Superior temporal gyrus (tissue), 1 donor: Measurements from ENCODE around the gene CCNO.

ENCODE experiments used
- DNase-seq: peaks from one replicate; pipeline ENCODE4 v3.0.0-alpha.2; 2016; ENCODE audit errors: extremely low spot score

Gene CCNO, protein sequence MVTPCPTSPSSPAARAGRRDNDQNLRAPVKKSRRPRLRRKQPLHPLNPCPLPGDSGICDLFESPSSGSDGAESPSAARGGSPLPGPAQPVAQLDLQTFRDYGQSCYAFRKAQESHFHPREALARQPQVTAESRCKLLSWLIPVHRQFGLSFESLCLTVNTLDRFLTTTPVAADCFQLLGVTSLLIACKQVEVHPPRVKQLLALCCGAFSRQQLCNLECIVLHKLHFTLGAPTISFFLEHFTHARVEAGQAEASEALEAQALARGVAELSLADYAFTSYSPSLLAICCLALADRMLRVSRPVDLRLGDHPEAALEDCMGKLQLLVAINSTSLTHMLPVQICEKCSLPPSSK

DNA sequence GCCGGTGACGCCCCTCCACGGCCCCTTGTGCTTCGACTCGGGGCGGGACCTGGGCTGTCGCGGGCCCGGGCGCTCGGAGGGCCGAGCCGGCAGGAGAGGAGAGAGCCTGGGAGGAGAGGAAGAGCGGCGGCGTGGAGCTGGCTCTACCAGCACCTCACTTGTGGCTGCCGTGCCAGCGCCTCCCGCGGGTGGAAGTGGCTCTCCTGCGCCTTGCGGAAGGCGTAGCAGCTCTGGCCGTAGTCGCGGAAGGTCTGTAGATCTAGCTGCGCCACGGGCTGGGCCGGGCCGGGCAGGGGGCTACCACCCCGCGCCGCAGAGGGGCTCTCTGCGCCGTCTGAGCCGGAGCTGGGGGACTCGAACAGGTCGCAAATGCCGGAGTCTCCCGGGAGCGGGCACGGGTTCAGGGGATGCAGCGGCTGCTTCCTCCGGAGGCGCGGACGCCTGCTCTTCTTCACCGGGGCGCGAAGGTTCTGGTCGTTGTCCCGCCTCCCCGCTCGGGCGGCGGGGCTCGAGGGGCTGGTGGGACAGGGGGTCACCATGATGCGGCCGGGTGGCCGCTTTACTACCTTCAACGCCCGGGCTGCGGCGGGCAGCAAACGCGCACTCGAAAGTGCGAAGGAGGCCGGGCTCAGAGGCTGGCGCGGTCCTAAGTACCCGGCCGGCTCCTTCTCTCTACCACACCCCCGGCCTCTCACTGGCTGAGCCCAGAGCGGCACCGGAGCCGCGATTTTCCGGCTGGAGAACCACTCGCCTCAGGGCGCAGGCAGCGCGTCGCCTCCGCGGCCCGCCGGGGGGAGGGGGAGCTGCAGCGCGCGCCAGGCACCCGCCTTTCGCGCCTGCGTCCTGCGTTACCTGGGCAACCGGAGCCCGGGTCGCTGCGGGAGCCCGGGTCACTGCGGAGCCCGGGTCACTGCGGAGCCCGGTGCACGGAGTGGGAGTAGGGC lies at the start of gene CCNO:
CCNO (minus strand) TSS at position 624 of the 944 bp plus-strand sequence; CDS start at position 539, 85 bp downstream.
- peak; percentile 39 for DNase-seq

DNA sequence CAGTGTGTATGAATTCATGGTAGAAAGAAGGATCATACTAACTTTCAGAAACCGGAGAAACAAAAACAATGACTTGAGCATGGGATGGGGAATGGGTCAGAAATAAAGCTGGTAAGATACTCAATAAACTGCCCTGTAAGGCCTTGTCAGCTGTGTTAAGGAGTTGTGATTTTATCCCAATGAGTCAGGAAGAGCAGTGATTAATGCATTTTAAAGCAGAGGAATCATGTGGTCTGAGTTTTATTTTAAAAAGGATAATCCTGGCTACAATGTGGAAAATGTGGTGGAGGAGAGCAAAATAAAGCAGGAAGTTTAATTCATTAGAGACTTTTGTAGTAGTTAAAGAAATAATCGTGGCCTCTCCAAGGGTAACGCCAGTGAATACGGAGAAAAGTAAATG lies 45.4 kb upstream of the CCNO start:
- no peak for DNase-seq

DNA sequence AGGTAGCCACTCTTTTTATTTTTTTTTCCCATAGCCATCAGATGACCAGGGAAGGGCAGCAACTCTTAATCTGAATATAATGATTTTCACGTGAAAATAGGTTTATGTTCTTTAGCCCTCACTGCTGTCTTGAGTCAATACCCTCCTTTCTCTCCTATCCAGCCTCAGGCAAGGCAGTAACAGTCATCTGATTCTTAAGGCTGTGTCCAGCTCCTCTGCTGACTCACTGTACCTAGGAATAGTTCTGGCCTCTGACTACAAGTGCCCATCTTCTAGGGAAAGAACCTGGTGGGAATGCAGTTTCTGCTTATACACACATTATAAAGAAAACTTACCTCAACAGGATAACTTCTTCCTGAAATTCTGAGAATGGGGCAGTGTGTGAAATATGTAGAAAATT lies 43.4 kb upstream of the CCNO start:
- no peak for DNase-seq

DNA sequence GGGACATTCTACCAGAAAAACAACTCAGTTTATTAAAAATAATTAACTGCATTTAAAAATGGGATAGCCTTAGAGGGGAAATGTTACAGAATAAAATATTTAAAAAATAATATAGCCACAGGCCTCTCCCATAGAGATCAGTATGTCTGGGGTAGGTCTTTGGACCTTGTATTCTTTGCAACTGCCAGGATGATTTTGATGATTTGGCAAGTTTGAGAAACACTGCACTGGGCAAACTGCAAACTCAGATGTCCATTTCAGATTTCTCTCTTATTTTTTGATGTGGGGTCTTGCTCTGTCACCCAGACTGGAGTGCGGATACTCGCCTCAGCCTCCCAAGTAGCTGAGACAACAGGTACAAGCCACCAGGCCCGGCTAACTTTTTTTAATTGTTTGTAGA lies 24.9 kb upstream of the CCNO start:
- no peak for DNase-seq

DNA sequence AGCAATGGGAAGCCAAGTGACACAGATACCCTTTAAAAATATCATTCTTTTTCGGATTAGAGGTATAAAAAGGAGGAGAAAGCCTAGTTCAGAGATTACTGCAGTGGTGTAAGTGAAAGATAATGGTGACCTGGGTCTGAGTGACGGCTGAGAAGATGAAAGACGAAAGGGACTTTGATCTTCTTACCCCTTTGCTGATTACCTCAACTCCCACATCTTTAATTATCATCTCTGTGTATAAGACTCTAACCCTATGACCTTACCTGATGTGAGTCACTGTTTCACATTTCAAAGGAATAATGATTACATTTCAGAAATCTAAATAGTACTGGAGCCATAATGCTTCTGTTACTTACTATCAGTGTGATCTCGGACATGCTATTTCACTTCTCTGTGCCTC lies 21.4 kb upstream of the CCNO start:
- DNase-seq: no peak

DNA sequence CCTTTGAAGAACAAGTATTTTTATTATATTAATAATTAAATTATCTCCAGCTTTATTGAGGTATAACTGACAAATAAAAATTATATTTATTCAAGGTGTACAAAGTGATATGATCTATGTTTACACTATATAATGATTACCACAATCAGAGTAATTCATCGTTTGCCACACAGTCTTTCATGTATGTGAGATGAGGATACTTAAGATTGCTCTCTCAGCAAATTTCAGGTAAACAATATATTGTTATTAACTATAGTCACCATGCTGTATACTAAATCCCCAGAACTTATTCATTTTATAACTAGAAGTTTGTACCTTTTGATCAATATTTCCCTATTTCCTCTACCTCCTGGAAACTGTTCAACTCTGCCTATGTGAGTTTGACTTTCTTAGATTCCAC lies 16.7 kb upstream of the CCNO start:
- no peak for DNase-seq

DNA sequence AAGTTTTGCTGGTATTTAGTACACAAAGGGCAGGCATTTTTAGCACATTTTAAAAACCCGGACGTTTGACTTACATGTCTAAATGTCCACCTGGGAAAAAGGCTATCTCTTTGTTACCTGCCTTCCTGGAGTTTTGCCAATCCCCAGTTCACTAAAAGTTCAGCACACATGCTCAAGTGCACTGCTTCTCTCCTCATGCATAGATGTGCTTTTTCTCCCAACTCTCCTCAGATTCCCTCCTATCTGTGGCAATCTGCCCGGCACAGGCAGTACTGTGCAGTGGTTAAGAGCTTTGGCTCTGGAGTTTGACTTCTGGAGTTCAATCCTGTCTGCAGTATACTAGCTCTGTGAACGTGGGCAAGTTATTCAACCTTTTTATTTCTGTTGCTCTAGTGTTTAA lies 8.3 kb upstream of the CCNO start:
- no peak for DNase-seq

DNA sequence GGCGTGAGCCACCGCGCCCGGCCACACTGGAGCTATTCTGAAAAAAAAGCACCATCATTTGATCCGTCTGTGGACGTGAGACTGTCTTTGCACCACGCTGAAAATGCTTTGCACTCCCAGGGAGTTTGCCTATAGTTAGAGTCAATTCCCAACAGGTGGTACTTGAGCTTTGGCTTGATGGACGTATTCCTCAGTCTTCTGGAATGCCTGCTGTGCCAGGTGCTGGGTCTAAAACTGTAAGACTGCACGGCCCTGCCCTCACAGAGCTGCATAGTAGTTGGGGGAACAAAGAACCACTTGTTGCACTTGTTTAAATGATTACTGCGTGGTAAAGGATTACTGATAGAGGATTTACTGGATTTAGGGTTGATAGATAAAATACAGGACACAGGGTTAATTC lies 3.4 kb upstream of the CCNO start:
- no peak for DNase-seq

DNA sequence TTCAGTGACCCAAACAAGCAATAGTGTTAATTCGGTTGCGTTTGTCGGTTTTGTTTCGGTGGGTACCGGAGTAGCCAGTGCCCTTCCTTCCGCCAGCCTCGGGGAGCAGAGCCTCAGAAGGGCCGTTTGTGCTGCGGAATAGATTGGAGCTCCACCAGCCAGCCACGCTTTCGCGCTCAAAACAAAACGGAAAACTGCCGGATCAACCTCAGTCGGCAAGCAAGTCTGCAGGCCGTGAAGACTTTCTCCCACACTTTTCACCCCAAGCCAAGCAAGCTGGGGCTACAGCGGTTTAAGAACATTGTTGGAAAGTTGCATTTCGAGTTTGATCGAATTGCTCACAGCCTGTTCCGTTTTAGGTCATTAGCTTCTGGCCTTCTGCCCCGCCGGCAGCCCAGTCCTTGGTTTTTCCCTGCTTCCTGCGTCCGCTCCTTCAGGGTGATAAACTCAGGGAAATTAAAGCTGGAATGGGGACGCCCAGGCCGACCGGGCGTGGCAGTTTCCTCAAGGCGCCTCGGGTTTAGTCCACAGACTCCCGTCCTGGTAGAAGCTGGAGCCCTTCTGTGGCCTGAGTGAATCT lies 803 bp upstream of the CCNO start:
- no peak for DNase-seq

DNA sequence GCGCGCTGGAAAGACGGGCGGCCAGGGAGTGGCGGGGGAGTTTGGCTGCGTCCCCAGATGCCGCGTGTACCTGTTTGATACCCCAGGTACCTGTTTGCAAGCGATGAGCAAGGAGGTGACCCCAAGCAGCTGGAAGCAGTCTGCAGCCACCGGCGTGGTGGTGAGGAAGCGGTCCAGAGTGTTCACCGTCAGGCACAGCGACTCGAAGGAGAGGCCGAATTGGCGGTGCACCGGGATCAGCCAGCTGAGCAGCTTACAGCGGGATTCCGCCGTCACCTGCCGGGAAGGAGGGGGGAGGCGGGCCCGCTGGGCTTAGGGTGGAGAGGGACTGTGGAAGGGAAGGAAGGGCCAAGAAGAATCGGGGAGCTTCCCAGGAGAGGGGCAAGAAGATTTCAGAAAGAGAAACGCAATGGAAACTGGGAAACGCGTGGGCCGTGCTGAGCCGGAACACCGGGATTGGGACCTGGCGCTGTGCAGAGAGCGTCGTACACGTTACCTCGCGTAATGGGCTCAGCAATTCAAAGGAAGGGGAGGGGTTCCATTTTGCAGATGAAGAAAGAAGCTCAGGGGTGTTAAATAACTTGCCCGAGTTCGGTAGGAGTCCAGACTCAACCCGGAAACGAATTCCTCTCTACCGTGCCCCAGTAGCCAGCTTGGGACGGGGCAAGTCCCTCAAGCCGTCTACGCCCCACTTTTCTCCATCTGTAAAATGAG lies 980 bp downstream of the CCNO start:
- DNase-seq: peak; percentile 20

DNA sequence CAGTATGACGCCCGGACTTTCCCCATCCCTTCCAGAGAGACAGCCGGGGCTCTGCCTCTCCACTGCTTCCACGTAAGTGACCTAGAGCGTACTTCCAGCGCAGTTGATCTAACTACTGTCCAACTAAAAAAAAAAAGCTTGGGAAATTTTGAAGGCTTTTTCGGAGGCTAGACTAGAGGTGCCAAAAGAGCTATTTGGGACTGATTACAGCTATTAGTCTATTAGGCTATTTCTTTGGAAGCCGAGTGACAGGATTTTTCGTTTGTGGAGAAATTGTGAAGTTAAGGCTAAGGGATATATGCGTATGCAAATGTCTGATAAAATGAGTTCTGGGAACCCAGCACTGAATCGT lies 1.5 kb downstream of the CCNO start:
- DNase-seq: peak; percentile 26

DNA sequence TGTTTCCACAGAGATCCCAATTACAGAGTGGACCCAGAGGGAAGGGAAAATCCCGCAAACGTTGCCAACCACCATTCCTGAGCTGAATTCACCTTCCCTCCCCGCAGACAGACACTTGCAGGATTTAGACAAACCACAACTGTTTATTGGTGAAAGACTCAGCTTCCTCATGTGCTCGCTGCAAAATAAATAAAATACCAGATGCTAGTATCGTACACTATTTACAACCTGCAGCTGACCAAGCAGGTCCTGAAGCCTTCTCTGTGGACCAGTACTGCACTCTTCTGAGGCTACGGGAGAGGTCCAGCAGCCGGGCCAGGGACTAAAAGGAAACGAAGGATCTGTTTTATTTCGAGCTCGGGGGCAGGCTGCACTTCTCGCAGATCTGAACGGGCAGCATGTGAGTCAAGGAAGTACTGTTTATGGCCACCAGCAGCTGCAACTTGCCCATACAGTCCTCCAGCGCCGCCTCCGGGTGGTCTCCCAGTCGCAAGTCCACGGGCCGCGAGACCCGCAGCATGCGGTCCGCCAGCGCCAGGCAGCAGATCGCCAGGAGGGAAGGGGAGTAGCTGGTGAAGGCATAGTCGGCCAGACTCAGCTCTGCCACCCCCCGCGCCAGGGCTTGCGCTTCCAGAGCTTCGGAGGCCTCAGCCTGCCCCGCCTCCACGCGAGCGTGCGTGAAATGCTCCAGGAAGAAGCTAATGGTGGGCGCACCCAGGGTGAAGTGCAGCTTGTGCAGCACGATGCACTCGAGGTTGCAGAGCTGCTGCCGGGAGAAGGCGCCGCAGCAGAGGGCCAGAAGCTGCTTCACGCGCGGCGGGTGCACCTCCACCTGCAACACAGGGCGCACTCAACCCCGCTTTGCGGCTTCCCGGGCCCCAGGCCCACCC lies 2.1 kb downstream of the CCNO start:
- DNase-seq: no peak

DNA sequence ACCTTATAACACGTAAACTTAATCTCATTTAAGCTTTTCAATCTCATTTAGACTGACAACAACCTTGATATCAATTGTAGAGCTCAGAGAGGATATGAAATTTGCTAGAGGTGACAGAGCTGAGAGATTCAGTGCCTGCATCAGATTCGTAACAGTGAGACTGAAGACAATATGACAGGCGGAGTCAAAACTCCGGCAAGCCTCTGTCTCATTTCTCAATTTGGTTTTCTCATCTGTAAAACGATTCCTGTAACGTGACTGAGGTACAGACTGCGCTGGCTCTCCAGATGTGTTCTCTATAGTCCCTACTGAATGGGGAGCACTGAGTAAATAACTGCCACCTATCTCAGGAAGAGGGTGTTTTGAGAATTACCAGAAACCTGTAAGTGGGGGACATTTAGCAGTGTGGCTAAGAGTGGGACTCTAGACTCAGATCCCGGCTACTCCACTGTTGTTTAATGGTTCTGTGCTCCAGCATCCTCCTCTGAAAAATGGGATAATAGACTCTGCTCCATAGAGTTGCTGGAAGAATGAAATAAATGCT lies 3.2 kb downstream of the CCNO start:
- DNase-seq: no peak

DNA sequence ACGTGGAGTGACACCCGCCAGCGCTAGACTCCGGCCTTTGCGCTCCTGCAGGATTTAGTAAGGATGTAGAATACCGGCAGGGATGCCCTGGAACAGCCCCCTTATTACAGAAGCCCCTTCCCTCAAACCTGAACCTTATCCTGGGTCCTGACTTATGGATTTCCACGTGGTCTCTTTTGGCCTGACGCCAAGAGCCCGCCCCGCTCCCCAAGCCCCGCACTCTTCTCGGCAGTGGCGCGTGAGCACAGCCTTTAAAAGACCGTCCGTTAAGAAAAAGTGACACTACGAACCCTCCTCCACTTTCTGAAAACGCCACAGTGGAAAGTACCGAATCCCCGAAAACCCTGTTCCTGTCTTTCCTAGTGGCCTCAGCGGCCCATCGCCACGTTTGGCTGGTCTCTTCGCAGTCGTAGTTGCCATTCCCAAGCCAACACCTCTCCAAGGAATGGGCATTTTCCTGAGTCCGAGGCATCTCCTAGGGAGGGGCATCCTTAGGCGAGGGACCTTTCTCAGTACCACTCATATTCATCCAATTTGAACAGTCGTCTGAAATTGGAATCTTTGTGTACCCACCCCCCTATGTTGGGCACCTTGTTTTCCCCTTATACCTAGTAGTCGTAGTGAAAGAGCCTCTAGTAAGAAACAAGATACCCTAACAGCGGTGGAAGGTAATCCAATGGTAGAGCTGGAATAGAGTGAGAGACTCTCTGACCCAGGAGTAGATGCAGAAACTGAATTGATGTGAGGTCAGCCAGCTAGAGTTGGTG lies 5.6 kb downstream of the CCNO start:
- DNase-seq: no peak

DNA sequence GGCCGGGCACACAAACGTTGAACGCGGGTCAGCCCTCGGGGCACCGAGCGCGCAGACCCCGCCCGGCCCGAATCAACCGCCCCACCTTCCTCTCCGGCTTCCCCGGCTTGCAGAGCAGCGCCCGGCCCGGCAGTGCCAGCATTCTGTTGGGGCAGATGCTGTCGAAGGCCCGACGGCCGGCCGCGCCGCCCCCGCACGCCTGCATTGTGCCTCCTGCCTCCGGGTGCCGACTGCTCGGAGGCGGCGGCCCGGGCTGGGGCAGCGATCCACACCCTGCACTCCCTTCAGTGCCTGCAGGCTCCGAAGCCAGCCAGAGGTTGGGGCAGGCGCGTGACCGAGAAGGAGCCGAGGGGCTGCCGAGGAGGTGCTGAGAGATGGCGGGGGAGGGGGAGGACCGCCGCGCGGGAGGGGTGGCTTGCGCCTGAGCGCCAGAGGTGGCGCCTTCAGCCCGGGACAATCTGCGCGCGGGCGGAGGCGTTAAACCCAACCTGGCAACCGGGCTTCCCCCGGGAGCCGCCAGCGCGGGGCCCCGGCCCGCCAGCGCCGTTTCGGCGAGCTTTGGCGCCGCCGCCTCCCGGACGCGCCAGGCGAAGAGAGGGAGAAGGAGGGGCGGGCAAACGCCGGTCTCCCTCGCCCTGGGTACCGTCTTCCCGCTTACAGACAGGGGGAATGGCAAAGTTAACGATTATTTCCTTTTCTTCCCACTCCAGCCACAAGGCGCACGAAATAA lies 6.3 kb downstream of the CCNO start, which contains the start of gene MCIDAS:
MCIDAS (minus strand) TSS at position 382 of the 730 bp plus-strand sequence; CDS start at position 205, 177 bp downstream.
- no peak for DNase-seq

DNA sequence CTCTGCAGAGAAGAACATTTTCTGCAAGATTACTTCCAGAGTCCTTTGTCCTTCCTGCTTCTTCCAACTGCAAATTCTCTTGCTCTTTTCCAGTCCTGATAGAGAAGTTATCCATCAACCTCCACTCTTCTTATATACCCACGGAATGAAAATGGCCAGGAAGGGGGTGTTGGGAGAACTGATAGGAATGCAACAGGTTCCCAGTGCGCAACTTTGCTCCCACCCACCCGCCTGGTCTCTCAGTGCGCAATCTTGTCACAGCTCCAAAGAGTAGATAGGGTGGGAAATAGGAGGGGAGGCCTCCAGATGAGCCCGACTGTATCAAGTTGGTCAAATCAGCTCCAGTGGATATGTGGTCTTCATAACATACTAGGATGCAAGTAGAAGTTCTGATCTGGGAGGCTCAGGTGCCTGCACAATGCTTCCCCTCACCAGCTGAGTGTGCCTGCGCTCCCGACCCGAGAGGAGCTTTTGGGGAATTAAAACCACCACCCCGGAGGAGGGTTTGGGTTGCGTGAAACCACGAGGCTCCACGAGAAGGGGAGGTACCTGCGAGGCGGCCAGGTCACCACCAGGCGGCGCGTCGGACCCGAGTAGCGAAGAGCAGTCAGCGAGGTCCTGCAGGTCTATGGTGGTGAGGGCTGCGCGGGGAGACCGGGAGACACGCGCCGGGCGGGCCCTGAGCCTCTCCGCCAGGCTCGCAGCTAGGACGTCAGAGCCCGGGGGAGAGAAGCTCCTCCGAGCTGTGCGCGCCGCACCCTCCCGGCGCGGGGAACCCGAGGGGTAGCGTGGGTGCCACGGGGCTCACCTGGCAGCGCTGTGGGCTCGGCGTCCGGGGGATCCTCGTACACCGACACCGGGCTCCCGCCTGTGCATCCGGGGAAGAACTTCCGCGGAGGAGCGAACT lies 7.1 kb downstream of the CCNO start:
- DNase-seq: no peak

DNA sequence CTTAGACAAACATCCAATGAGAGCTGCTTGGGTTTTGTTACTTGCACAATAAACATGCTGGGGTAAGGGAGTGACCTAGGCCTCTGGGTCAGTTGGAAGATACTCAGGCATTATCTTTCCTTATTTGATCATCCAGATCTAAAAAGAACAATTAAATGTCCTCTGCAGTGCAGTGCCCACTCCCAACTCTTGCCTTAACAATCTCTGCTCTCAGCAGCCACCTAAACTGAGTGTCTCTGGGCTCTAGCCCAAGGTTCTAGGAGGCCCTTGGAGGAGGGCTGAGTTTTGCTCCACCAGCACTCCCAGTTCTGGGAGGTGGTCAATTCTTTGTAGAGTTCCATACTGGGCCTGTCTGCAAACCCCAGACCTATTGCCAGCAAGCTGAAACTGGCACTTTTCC lies 8.1 kb downstream of the CCNO start:
- no peak for DNase-seq

DNA sequence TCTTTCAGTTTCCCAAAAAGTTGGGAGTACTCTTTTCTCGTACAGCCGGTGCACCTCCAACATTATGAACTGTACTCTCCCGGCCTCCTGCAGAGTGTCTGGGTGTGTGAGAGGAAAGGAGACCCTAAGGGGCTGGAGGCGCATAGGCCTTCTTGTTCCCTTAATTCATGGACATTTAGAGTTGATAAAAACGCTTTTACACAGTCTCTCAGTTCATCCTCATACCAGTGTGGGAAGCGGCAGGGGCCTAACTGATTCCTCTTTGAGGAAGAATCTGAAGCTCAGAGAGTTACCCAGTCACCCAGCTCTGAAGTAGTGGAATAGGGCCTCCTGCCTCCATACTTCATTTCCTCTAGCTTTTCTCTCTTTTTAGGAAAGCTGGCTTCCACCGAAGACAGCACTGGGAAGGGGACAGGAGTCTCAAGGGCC lies 9.6 kb downstream of the CCNO start:
- no peak for DNase-seq
